ENCODE data around the gene HCN4. TPM values are rescaled to one million over a fixed set of nuclear protein-coding genes. Genes with fewer than 3 reads are reported as not detected.

HCN4 gene
- polyA plus RNA-seq, 1 donor = 0.49 TPM

DNA sequence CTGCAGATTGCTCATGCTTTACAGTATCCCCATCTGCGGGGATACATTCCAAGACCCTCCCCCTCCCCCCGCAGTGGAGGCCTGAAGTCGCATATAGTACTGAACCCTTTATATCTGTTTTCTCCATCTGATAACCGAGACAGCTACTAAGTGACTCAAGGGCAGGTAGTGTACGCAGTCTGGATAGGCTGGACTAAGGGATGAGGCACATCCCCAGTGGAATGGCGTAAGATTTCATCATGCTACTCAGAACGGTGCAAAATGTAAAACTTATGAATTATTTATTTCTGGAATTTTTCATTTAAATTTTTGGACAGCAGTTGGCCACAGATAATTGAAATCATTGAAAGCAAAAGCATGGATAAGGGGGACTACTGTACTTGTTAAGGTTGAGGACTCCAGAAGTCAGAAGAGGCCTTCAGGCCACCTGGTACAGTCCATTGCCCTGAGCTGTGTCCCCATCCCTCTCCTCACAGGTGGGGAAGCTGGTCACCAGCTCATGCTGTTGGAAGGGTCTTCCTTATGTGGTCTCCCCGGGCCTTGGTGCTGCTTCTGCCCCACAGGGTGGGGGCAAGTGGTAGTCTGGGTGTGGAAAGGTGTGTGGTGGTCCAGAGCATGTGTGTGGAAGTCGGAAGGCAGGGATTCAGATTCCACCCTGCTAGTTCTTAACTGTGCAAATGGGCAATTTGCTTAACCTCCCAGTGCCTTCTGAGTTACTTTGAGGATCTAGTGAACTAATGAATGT is 72.0 kb downstream of the HCN4 start:
- Histone ChIP-seq H3K27ac (ENCODE audit: low read length) (no peak overlapping the region), H3K9me3 (ENCODE audit: control insufficient read depth, low read depth, low read length) (no peaks in the 10 kb centered on the region), H3K4me1 (ENCODE audit: control insufficient read depth, insufficient read depth, low read length) (peaks cover 22% of the 10 kb centered on the region), H3K4me3 (ENCODE audit: low read length) (no peak overlapping the region), H3K27me3 (ENCODE audit: control insufficient read depth, insufficient read depth, low read length) (no peaks in the 10 kb centered on the region), H3K36me3 (ENCODE audit: control insufficient read depth, insufficient read depth, low read length) (peaks cover 66% of the 10 kb centered on the region)
- no peak for DNase-seq
- no CpG with 5 or more reads among the region's 9 CpGs for WGBS (ENCODE audit: insufficient coverage, low lambda C conversion rate)

GRCh38 chr15:73295630-73296286 is 73.0 kb downstream of the HCN4 start:
- H3K27me3 ChIP-seq (ENCODE audit: control insufficient read depth, insufficient read depth, low read length) = no peaks in the 10 kb centered on the region
- peaks cover 63% of the 10 kb centered on the region for H3K36me3 ChIP-seq (ENCODE audit: control insufficient read depth, insufficient read depth, low read length)
- no peak overlapping the region for H3K4me3 ChIP-seq (ENCODE audit: low read length)
- WGBS (ENCODE audit: insufficient coverage, low lambda C conversion rate) = no CpG with 5 or more reads among the region's 6 CpGs
- H3K9me3 ChIP-seq (ENCODE audit: control insufficient read depth, low read depth, low read length) = no peaks in the 10 kb centered on the region
- peak overlapping the region; percentile 55 for H3K27ac ChIP-seq (ENCODE audit: low read length)
- DNase-seq = peak; percentile 40 to 65
- peaks cover 22% of the 10 kb centered on the region for H3K4me1 ChIP-seq (ENCODE audit: control insufficient read depth, insufficient read depth, low read length)

DNA sequence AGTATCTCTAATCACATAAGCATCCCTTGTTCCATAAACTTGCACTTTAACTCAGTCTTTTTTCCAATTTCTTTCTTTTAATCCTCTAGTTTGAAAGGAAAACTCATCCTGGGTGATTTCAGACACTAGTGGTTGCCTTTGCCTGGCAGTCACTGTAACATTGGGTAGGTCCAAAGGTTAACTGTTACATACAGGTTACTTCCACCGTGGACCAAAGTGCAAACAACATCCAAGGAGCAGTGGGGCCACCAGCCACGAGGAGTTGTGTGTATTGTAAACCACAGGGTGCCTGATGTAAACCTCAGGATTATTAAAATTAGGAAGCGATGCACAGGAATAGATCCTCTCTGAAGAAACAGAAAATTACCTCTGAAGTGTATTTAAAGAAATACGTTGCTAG is 75.0 kb downstream of the HCN4 start:
- 100% methylated on average over 1 of the region's 4 CpGs for WGBS (ENCODE audit: insufficient coverage, low lambda C conversion rate)
- peak; percentile 70 to 87 for DNase-seq
- Histone ChIP-seq H3K27ac (ENCODE audit: low read length) (peak overlapping the region; percentile 34), H3K36me3 (ENCODE audit: control insufficient read depth, insufficient read depth, low read length) (peaks cover 70% of the 10 kb centered on the region), H3K4me3 (ENCODE audit: low read length) (no peak overlapping the region), H3K27me3 (ENCODE audit: control insufficient read depth, insufficient read depth, low read length) (no peaks in the 10 kb centered on the region), H3K4me1 (ENCODE audit: control insufficient read depth, insufficient read depth, low read length) (peaks cover 22% of the 10 kb centered on the region), H3K9me3 (ENCODE audit: control insufficient read depth, low read depth, low read length) (no peaks in the 10 kb centered on the region)

DNA sequence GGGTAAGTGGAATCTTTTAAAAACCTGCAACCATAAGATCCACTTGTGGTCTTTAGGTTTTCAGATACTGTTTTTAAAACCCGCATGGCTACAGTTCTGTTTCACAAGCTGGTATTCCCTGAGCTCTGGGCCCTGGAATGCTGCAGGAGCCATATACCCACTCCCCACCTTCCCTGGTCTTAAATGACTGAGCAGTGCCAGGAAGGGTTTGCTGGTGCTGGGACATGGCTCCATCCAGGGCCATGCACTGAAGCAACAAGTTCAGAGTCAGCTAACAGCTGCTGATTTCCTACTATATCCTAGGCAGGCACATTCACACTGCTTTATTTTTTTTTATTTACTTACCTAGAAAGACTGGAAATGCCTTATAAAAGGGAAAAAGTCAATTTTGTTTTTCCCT is 77.3 kb downstream of the HCN4 start:
- Histone ChIP-seq H3K27ac (ENCODE audit: low read length) (no peak overlapping the region), H3K27me3 (ENCODE audit: control insufficient read depth, insufficient read depth, low read length) (no peaks in the 10 kb centered on the region), H3K4me3 (ENCODE audit: low read length) (no peak overlapping the region), H3K9me3 (ENCODE audit: control insufficient read depth, low read depth, low read length) (no peaks in the 10 kb centered on the region), H3K4me1 (ENCODE audit: control insufficient read depth, insufficient read depth, low read length) (peaks cover 22% of the 10 kb centered on the region), H3K36me3 (ENCODE audit: control insufficient read depth, insufficient read depth, low read length) (peaks cover 68% of the 10 kb centered on the region)
- WGBS (ENCODE audit: insufficient coverage, low lambda C conversion rate) = no CpG with 5 or more reads among the region's 1 CpG
- DNase-seq = no peak

DNA sequence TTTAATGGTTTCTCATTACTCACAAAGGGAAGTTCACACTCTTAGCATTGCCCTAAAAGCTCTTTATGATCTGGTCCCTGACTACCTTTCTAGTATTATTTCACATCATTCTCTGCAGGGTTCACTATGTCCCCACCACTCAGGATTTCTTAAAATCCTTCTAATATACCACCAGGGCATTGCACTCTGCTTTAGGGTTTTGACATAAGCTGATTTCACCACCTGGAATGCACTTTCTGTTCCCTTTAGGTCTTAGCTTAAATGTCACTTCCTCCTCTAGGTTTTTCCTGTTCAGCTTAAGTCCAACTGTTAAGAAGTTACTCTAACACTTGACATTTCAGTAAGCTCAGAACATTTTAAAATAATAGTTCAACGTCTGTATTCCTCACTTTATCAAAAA is 81.7 kb downstream of the HCN4 start:
- no peak for DNase-seq
- no peaks in the 10 kb centered on the region for H3K9me3 ChIP-seq (ENCODE audit: control insufficient read depth, low read depth, low read length)
- H3K27me3 ChIP-seq (ENCODE audit: control insufficient read depth, insufficient read depth, low read length) = no peaks in the 10 kb centered on the region
- H3K36me3 ChIP-seq (ENCODE audit: control insufficient read depth, insufficient read depth, low read length) = peaks cover 72% of the 10 kb centered on the region
- WGBS (ENCODE audit: insufficient coverage, low lambda C conversion rate) = 80% methylated on average over 1 of the region's 1 CpG
- H3K4me3 ChIP-seq (ENCODE audit: low read length) = no peak overlapping the region
- no peaks in the 10 kb centered on the region for H3K4me1 ChIP-seq (ENCODE audit: control insufficient read depth, insufficient read depth, low read length)
- H3K27ac ChIP-seq (ENCODE audit: low read length) = no peak overlapping the region

DNA sequence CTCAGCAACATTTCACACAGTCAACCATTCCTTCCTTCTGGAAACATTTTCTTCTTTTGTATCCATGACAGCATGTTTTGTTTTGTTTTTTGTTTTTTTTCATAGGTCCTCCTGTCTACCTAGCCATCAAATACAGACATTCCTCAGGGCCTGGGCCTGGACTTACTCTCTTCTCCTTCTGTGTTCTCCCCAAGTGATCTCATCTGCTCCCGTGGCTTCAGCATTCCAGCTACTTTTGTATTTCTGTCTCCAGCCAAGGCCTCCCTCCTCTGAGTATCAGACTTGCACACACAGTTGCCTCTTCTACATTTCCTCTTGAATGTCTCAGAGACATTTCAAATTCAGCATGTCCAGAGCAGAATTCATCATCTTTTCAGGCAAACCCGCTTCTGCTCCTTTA is 82.4 kb downstream of the HCN4 start:
- H3K27ac ChIP-seq (ENCODE audit: low read length) = no peak overlapping the region

GRCh38 chr15:73284090-73284716 is 84.6 kb downstream of the HCN4 start:
- Histone ChIP-seq H3K27me3 (ENCODE audit: control insufficient read depth, insufficient read depth, low read length) (no peaks in the 10 kb centered on the region), H3K36me3 (ENCODE audit: control insufficient read depth, insufficient read depth, low read length) (peaks cover 68% of the 10 kb centered on the region), H3K9me3 (ENCODE audit: control insufficient read depth, low read depth, low read length) (no peaks in the 10 kb centered on the region), H3K4me3 (ENCODE audit: low read length) (no peak overlapping the region), H3K4me1 (ENCODE audit: control insufficient read depth, insufficient read depth, low read length) (no peaks in the 10 kb centered on the region), H3K27ac (ENCODE audit: low read length) (no peak overlapping the region)
- DNase-seq = no peak
- WGBS (ENCODE audit: insufficient coverage, low lambda C conversion rate) = no CpG with 5 or more reads among the region's 3 CpGs

More for the DNA sequence above, 82.4 kb downstream of the HCN4 start:
- Histone ChIP-seq H3K36me3 (ENCODE audit: control insufficient read depth, insufficient read depth, low read length) (peaks cover 73% of the 10 kb centered on the region), H3K4me1 (ENCODE audit: control insufficient read depth, insufficient read depth, low read length) (no peaks in the 10 kb centered on the region), H3K27me3 (ENCODE audit: control insufficient read depth, insufficient read depth, low read length) (no peaks in the 10 kb centered on the region), H3K4me3 (ENCODE audit: low read length) (no peak overlapping the region), H3K9me3 (ENCODE audit: control insufficient read depth, low read depth, low read length) (no peaks in the 10 kb centered on the region)
- no peak for DNase-seq
- WGBS (ENCODE audit: insufficient coverage, low lambda C conversion rate) = 70% methylated on average over 2 of the region's 2 CpGs

DNA sequence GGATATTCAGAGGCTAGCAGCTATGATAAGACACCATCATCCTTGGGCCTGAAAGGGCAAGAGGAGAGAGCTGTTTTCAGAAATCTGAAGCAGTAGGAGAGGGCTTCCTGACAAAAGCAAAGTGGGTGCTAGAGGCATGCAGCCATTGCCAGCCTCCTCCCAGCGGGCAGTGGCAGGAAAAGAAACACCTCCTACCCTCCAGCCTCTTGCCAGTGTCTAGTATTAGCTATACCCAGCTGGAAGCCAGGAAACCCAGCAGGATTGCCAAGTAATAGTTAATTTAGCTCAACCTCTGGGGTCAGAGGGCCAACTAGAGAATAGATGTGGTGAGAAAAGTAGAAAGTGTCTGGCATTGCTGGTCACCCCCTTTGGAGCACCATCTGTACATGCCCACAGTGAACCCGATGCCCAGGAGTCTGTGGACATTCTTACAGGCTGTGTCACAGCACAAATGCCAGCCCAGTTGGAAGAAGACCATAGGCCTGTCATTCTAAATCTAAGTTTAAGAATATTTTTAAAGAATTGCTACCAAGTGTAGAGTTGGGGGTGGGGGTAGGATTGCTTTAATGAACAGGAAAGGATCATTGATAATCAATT is 85.3 kb downstream of the HCN4 start:
- Histone ChIP-seq H3K27me3 (ENCODE audit: control insufficient read depth, insufficient read depth, low read length) (no peaks in the 10 kb centered on the region), H3K27ac (ENCODE audit: low read length) (no peak overlapping the region), H3K4me1 (ENCODE audit: control insufficient read depth, insufficient read depth, low read length) (no peaks in the 10 kb centered on the region), H3K9me3 (ENCODE audit: control insufficient read depth, low read depth, low read length) (no peaks in the 10 kb centered on the region), H3K4me3 (ENCODE audit: low read length) (no peak overlapping the region), H3K36me3 (ENCODE audit: control insufficient read depth, insufficient read depth, low read length) (peaks cover 66% of the 10 kb centered on the region)
- no peak for DNase-seq
- no CpG with 5 or more reads among the region's 2 CpGs for WGBS (ENCODE audit: insufficient coverage, low lambda C conversion rate)

DNA sequence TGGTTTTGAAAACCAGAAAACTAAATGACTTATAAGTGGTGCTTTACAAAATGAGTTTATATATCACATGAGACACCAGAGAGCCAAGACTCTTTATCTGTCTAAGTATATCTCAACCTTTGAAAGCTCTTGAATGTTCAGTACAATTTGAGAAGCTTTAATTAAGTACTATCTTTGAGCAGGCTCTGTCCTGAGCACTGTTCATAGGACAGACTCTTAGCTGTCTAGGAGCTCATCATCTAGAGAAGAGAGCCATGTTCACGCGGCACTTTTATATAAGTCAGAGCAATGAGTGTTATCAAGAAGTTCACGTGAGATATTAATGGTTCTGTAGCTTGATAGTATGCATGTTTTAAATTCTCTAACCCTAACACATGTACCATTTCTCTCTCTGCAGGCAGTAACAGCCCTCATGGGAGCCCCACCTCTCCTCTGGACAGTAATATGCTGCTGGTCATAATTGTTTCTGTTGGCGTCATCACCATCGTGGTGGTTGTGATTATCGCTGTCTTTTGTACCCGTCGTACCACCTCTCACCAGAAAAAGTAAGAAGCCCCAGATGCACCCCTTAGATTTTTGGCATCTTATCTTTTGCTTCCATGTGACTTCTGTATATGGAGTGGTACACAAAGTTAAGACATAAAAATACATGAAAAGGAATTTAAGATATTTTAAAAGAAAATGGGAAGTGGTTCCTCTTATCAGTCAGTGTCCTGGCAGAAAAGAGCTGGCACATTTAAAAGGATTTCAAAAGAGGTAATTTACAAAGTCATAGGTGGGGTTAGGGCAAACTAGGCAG is 86.0 kb downstream of the HCN4 start:
- Histone ChIP-seq H3K36me3 (ENCODE audit: control insufficient read depth, insufficient read depth, low read length) (peaks cover 67% of the 10 kb centered on the region), H3K4me1 (ENCODE audit: control insufficient read depth, insufficient read depth, low read length) (no peaks in the 10 kb centered on the region), H3K9me3 (ENCODE audit: control insufficient read depth, low read depth, low read length) (no peaks in the 10 kb centered on the region), H3K4me3 (ENCODE audit: low read length) (no peak overlapping the region), H3K27me3 (ENCODE audit: control insufficient read depth, insufficient read depth, low read length) (no peaks in the 10 kb centered on the region), H3K27ac (ENCODE audit: low read length) (no peak overlapping the region)
- DNase-seq = no peak
- WGBS (ENCODE audit: insufficient coverage, low lambda C conversion rate) = no CpG with 5 or more reads among the region's 8 CpGs

DNA sequence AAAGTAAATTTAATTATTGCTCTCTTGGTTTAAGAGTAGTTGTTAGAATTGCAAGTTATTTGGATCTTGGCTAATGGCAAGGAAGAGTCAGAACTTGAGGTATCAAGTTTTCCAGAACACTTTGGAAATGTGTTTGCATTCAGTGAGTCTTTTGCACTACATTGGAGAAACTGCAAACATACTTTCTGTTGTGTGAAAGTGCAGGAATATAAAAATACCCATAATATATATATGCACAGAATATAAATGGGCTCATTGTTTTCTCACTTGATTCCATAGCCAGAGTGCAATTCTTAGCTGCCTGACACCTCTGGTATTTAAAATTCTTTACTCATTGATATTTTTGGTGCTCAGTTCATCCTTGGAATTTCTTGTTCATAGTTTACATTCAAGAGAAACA is 92.9 kb downstream of the HCN4 start:
- H3K36me3 ChIP-seq (ENCODE audit: control insufficient read depth, insufficient read depth, low read length) = peaks cover 60% of the 10 kb centered on the region
- no peaks in the 10 kb centered on the region for H3K27me3 ChIP-seq (ENCODE audit: control insufficient read depth, insufficient read depth, low read length)
- H3K9me3 ChIP-seq (ENCODE audit: control insufficient read depth, low read depth, low read length) = no peaks in the 10 kb centered on the region
- DNase-seq = no peak
- H3K4me1 ChIP-seq (ENCODE audit: control insufficient read depth, insufficient read depth, low read length) = no peaks in the 10 kb centered on the region
- no peak overlapping the region for H3K4me3 ChIP-seq (ENCODE audit: low read length)
- no peak overlapping the region for H3K27ac ChIP-seq (ENCODE audit: low read length)
